ENCODE measurements around the gene CAND2. TPM values are rescaled to one million over a fixed set of nuclear protein-coding genes. Genes with fewer than 3 reads are reported as not detected.

Gene CAND2
- total and polyA plus RNA-seq, 9 of the 15 experiments (the other 6 are each of a cell fraction or from before 2014, with no cell fraction given), result 0.91 to 14.9 (median 4.3) TPM

GRCh38 chr3:12879191-12879815, 82.8 kb downstream of the CAND2 start (continued):
- TF ChIP-seq ZNF740 (CRISPR knock-in tag; IDR thresholded peaks at IDR 0.05), result no peak
- TF ChIP-seq ZNF740 (tag; IDR thresholded peaks at IDR 0.05), result 0 out of 4 replicates have a peak, but pooled peaks of 1 of the 2 experiments have one; percentile 24
- TF ChIP-seq NFXL1 (CRISPR knock-in tag; IDR thresholded peaks at IDR 0.05), result peak; percentile 76; the same call in 1 of the 2 replicates
- TF ChIP-seq MNT (conservative IDR thresholded peaks at IDR 0.05), result peak in 1 of 2 experiments; percentile 42; a peak in 1 of 4 replicates
- peak; percentile 79; the same call in 1 of the 2 replicates for TF ChIP-seq ZNF583 (CRISPR knock-in tag; IDR thresholded peaks at IDR 0.05)
- no peak for TF ChIP-seq ZNF57 (CRISPR knock-in tag; IDR thresholded peaks at IDR 0.05)
- TF ChIP-seq ZNF75A (CRISPR knock-in tag; IDR thresholded peaks at IDR 0.05), result no peak
- no peak for TF ChIP-seq MEIS2 (IDR thresholded peaks at IDR 0.05; ENCODE audit: partially characterized antibody)
- no peak for TF ChIP-seq PTTG1 (tag; IDR thresholded peaks at IDR 0.05; ENCODE audit: low read depth)
- TF ChIP-seq, protein P1, sequence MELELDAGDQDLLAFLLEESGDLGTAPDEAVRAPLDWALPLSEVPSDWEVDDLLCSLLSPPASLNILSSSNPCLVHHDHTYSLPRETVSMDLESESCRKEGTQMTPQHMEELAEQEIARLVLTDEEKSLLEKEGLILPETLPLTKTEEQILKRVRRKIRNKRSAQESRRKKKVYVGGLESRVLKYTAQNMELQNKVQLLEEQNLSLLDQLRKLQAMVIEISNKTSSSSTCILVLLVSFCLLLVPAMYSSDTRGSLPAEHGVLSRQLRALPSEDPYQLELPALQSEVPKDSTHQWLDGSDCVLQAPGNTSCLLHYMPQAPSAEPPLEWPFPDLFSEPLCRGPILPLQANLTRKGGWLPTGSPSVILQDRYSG (tag; conservative IDR thresholded peaks at IDR 0.05; ENCODE audit: low read depth), result peak; percentile 92
- peak; percentile 24; the same call in 1 of the 2 replicates for TF ChIP-seq BCL6 (CRISPR knock-in tag; IDR thresholded peaks at IDR 0.05)
- TF ChIP-seq ZNF239 (CRISPR knock-in tag; IDR thresholded peaks at IDR 0.05), result 0 out of 2 replicates have a peak, but pooled peaks have one; percentile 12
- no peak for TF ChIP-seq CAMTA2 (CRISPR knock-in tag; conservative IDR thresholded peaks at IDR 0.05)
- TF ChIP-seq CHD4 (IDR thresholded peaks at IDR 0.05; ENCODE audit: insufficient read depth, insufficient replicate concordance, low read depth, low read length, poor library complexity, severe bottlenecking), result no peak
- TF ChIP-seq RFX1 (IDR thresholded peaks at IDR 0.05), result no peak
- no peak; the same call in 1 of the 2 replicates for TF ChIP-seq GTF2E2 (tag; IDR thresholded peaks at IDR 0.05)
- TF ChIP-seq, protein P2, sequence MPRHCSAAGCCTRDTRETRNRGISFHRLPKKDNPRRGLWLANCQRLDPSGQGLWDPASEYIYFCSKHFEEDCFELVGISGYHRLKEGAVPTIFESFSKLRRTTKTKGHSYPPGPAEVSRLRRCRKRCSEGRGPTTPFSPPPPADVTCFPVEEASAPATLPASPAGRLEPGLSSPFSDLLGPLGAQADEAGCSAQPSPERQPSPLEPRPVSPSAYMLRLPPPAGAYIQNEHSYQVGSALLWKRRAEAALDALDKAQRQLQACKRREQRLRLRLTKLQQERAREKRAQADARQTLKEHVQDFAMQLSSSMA (CRISPR knock-in tag; IDR thresholded peaks at IDR 0.05), result no peak
- TF ChIP-seq, protein P3, sequence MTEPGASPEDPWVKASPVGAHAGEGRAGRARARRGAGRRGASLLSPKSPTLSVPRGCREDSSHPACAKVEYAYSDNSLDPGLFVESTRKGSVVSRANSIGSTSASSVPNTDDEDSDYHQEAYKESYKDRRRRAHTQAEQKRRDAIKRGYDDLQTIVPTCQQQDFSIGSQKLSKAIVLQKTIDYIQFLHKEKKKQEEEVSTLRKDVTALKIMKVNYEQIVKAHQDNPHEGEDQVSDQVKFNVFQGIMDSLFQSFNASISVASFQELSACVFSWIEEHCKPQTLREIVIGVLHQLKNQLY (CRISPR knock-in tag; conservative IDR thresholded peaks at IDR 0.05), result no peak
- peak; percentile 60; the same call in 1 of the 2 replicates for TF ChIP-seq CXXC5 (CRISPR knock-in tag; IDR thresholded peaks at IDR 0.05)
- TF ChIP-seq KLF13 (tag; IDR thresholded peaks at IDR 0.05; ENCODE audit: borderline replicate concordance, low read depth), result no peak
- TF ChIP-seq, protein P4, sequence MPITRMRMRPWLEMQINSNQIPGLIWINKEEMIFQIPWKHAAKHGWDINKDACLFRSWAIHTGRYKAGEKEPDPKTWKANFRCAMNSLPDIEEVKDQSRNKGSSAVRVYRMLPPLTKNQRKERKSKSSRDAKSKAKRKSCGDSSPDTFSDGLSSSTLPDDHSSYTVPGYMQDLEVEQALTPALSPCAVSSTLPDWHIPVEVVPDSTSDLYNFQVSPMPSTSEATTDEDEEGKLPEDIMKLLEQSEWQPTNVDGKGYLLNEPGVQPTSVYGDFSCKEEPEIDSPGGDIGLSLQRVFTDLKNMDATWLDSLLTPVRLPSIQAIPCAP (CRISPR knock-in tag; IDR thresholded peaks at IDR 0.05; ENCODE audit: borderline replicate concordance), result no peak
- no peak for TF ChIP-seq STAG1 (CRISPR knock-in tag; IDR thresholded peaks at IDR 0.05; ENCODE audit: borderline replicate concordance)
- peak; percentile 56; the same call in 1 of the 2 replicates for TF ChIP-seq HDAC2 (IDR thresholded peaks at IDR 0.05)

All from K562 (cell line).